Smooth muscle cell of the coronary artery (primary cell): Measurements from ENCODE around the gene C2orf68. TPM values are rescaled to one million over a fixed set of nuclear protein-coding genes. Genes with fewer than 3 reads are reported as not detected.

Experiments used
- total RNA-seq: library from RNA; depleted of rRNA; stranded (reverse); fragments of >200 nt; gene quantifications from 2 replicates; pipeline ENCODE4 v1.2.3, GENCODE V29; 2014; ENCODE audit warnings: low replicate concordance

Gene C2orf68
- total RNA-seq: 11.3 and 15.0 TPM in 2 replicates

GRCh38 chr2:85611705-85612587 is at the start of gene C2orf68:
Gene C2orf68 (minus strand): TSS chr2:85612066. CDS start chr2:85611984, 82 bp downstream.

GRCh38 chr2:85602476-85603234 is 9.2 kb downstream of the C2orf68 start, which contains the start of gene TMEM150A:
Gene TMEM150A (minus strand): TSS chr2:85602698. CDS start chr2:85601948, 750 bp downstream.

GRCh38 chr2:85595301-85596025 is 16.4 kb downstream of the C2orf68 start, which contains the start of gene RNF181:
Gene RNF181 (plus strand): TSS chr2:85595745. CDS start chr2:85595764, 19 bp downstream.

GRCh38 chr2:85584354-85584856 is 27.5 kb downstream of the C2orf68 start, which contains the start of gene VAMP5:
Gene VAMP5 (plus strand): TSS chr2:85584431. CDS start chr2:85584491, 60 bp downstream.

GRCh38 chr2:85577386-85578242 is 34.3 kb downstream of the C2orf68 start, which contains the start of gene VAMP8:
Gene VAMP8 (plus strand): TSS chr2:85577586. CDS start chr2:85577647, 61 bp downstream.

GRCh38 chr2:85561280-85562212 is 50.3 kb downstream of the C2orf68 start, which contains the start of gene GGCX:
Gene GGCX (minus strand): TSS chr2:85561493. CDS start chr2:85561428, 65 bp downstream.

Other genes with a start within 250 kb of the C2orf68 start
- 56.0 and 78.2 TPM in 2 replicates for gene CAPG, start 201.7 kb downstream of the C2orf68 start, total RNA-seq
- gene SH2D6, start 193.4 kb downstream of the C2orf68 start, total RNA-seq: 0.23 TPM in 1 of 2 replicates, not detected in the other
- 63.5 and 121 TPM in 2 replicates for gene MAT2A, start 72.9 kb downstream of the C2orf68 start, total RNA-seq
- gene GGCX, start 50.6 kb downstream of the C2orf68 start, total RNA-seq: 44.0 and 48.0 TPM in 2 replicates
- 4.0 and 5.2 TPM in 2 replicates for gene VAMP8, start 34.5 kb downstream of the C2orf68 start, total RNA-seq
- gene VAMP5, start 27.6 kb downstream of the C2orf68 start, total RNA-seq: 65.5 and 97.5 TPM in 2 replicates
- gene RNF181, start 16.3 kb downstream of the C2orf68 start, total RNA-seq: 322 and 332 TPM in 2 replicates
- gene TMEM150A, start 9.4 kb downstream of the C2orf68 start, total RNA-seq: 8.6 and 11.0 TPM in 2 replicates
- gene USP39, start 4.1 kb upstream of the C2orf68 start, total RNA-seq: 31.0 and 33.1 TPM in 2 replicates
- gene SFTPB, start 56.1 kb upstream of the C2orf68 start, total RNA-seq: 0.30 TPM in 1 of 2 replicates, not detected in the other
- gene GNLY, start 82.3 kb upstream of the C2orf68 start, total RNA-seq: not detected in 2 replicates
- gene ATOH8, start 141.9 kb upstream of the C2orf68 start, total RNA-seq: 3.2 and 59.5 TPM in 2 replicates